Measurements from ENCODE around the gene KLC1. TPM values are rescaled to one million over a fixed set of nuclear protein-coding genes. Genes with fewer than 3 reads are reported as not detected.

KLC1 gene
- total RNA-seq, 2 experiments from 2014 or later = 171 to 206 TPM

DNA sequence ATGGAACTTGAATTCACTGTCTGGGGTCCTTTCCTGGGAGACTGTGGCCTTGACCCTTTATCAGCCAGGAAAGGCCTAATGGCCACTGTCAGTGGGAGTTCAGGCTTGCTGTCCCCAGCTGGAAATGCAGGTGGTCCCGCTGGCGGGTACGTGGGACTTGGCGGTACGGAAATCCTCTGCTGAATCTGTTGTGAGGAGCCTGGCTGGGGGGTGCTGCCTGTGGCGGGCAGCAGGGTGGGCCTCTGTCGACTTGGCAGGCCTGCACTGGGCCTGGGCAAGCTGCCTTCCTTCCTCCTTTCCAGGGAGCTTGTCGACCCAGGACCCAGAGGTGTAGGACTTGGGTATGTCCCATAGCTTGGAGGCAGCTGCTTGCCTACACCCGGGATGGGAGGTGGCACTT is 112.9 kb downstream of the KLC1 start:
- no peak overlapping the region for H3K27ac Mint-ChIP-seq
- CTCF ChIA-PET = no interaction called here
- DNase-seq = no peak
- H3K27me3 Mint-ChIP-seq = no peaks in the 10 kb centered on the region
- no peak for ATAC-seq
- no peaks in the 10 kb centered on the region for H3K36me3 Mint-ChIP-seq
- no peaks in the 10 kb centered on the region for H3K9me3 Mint-ChIP-seq (ENCODE audit: low read depth)
- no peaks in the 10 kb centered on the region for H3K4me1 Mint-ChIP-seq
- no peak overlapping the region for H3K4me3 Mint-ChIP-seq

DNA sequence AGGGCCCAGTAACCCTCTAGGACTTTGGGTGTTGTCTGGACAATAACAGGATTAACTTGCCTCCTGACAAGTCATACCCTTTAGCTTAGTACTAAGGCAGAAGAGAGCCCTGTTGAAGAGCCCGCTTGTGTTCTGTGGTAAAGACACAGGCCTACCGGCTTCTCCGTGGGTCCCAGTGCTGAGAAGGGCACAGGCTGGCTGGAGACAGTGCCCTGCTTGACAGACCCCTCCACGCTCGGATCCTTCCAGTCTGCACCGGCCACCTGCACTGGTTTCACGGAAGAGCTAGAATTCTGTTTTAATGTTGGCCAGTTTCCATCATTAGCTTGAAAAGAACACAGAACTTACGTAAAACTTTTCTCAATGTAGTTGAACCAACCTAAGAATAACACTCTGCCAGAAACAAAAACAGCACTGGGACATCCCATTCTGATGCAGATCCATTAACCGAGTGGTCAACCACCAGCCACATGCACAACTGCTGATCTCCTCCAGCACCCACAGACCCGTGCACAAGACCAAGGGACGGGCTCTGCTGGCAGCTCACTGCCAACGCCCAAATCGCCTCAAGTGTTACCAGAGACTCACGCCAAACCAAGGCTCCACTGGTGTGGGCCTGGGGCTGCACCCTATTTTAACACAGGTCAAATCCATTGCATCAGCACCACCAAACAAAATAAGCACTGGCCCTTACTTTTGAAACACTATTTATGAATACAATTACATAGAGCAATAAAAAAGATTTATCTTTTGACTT is 113.7 kb downstream of the KLC1 start:
- DNase-seq = no peak
- Mint-ChIP-seq H3K4me3 (no peak overlapping the region), H3K36me3 (no peaks in the 10 kb centered on the region), H3K27me3 (no peaks in the 10 kb centered on the region), H3K9me3 (ENCODE audit: low read depth) (no peaks in the 10 kb centered on the region), H3K4me1 (peaks cover under 1% of the 10 kb centered on the region), H3K27ac (no peak overlapping the region)
- ATAC-seq = no peak
- CTCF ChIA-PET = no interaction called here

DNA sequence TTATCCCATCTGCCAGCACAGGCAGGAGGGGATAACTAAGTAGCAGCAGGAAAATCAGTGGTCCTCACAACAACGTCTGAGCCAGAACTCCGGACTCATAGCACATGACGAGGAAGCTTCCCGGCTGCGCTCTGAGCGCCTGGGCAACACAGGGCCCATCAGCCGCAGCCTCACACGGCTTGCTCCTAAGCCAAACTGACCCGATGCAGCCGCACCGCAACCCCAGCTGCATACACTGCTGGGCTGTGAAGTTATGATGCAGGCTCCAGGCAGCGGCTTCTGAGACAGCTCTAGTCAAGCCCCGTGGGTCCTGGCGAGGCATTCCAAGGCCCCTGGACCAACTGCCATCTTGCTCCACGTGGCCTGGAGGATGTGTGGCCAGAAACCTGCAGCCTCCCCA is 114.7 kb downstream of the KLC1 start:
- H3K27me3 Mint-ChIP-seq = no peaks in the 10 kb centered on the region
- H3K4me1 Mint-ChIP-seq = peaks cover 11% of the 10 kb centered on the region
- CTCF ChIA-PET = no interaction called here
- H3K4me3 Mint-ChIP-seq = no peak overlapping the region
- H3K9me3 Mint-ChIP-seq (ENCODE audit: low read depth) = no peaks in the 10 kb centered on the region
- no peak for DNase-seq
- no peaks in the 10 kb centered on the region for H3K36me3 Mint-ChIP-seq
- no peak for ATAC-seq
- H3K27ac Mint-ChIP-seq = no peak overlapping the region

- Mint-ChIP-seq H3K9me3 (ENCODE audit: low read depth) (no peaks in the 10 kb centered on the region), H3K4me1 (peaks cover 19% of the 10 kb centered on the region), H3K27me3 (no peaks in the 10 kb centered on the region), H3K27ac (no peak overlapping the region), H3K36me3 (no peaks in the 10 kb centered on the region), H3K4me3 (no peak overlapping the region)
- CTCF ChIA-PET = no interaction called here
- no peak for ATAC-seq
- no peak for DNase-seq
Observed at GRCh38 chr14:103744621-103745395, 115.8 kb downstream of the KLC1 start.

DNA sequence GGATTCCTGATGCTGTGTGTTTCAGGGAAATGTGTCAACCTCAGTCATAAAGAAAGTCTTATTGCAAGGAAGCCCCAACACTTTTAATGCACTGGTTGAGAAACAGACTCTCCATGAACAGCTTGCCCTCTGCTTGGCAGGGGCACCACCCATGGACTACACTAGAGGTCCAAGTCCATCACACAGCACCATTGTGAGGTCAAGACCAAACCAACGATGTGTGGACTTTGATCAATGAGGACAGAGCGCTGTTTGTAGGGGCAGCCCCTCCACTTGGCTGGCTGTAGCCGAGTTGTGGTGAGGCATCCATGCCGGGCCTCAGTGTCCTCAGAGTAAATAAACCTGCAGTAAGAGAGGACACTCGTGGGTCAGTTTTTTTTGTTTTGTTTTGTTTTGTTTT is 116.4 kb downstream of the KLC1 start:
- no peak for DNase-seq
- H3K36me3 Mint-ChIP-seq = no peaks in the 10 kb centered on the region

DNA sequence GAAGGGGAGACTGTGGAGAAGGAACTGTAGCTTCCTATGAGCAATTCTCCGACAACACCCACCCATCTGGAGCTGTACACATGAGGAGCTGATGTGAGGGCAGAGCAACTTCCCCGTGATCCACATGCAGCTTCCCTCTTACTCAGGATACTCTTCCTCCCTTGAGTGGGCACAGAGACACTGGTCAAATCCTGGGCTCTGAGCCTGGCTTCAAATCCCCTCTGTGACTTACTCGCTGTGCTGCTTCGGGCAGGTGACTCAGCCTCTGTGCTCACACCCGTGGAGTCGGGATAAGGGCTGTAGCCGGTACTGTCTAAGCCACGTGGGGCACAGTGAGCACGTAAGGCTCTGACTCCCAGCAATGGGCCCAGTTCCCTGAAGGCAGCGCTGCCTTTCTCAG is 117.7 kb downstream of the KLC1 start:
- Mint-ChIP-seq H3K27ac (no peak overlapping the region), H3K4me1 (peaks cover 20% of the 10 kb centered on the region), H3K4me3 (no peak overlapping the region), H3K27me3 (no peaks in the 10 kb centered on the region), H3K36me3 (no peaks in the 10 kb centered on the region), H3K9me3 (ENCODE audit: low read depth) (no peaks in the 10 kb centered on the region)
- ATAC-seq (no peak), DNase-seq (no peak)
- CTCF ChIA-PET = interaction anchor here (0.8 kb wide), 1 partner anchor 20 kb away, joined by 3 read pairs; no protein-coding TSS in a partner anchor

More for the DNA sequence above, 116.4 kb downstream of the KLC1 start:
- Mint-ChIP-seq H3K27me3 (no peaks in the 10 kb centered on the region), H3K4me3 (no peak overlapping the region), H3K9me3 (ENCODE audit: low read depth) (no peaks in the 10 kb centered on the region), H3K4me1 (peaks cover 20% of the 10 kb centered on the region), H3K27ac (no peak overlapping the region)
- CTCF ChIA-PET = no interaction called here
- no peak for ATAC-seq

- peak; percentile 99 for ATAC-seq
- CTCF ChIA-PET = interaction anchor here (1.0 to 1.4 kb wide), 2 partner anchors 34 to 60 kb away, joined by 3 read pairs; no protein-coding TSS in a partner anchor
- no peaks in the 10 kb centered on the region for H3K9me3 Mint-ChIP-seq (ENCODE audit: low read depth)
- no peak overlapping the region for H3K4me3 Mint-ChIP-seq
- no peaks in the 10 kb centered on the region for H3K27me3 Mint-ChIP-seq
- peak; percentile 85 for DNase-seq
- H3K4me1 Mint-ChIP-seq = peaks cover 20% of the 10 kb centered on the region
- peak overlapping the region; percentile 40 for H3K27ac Mint-ChIP-seq
- H3K36me3 Mint-ChIP-seq = no peaks in the 10 kb centered on the region
Observed at GRCh38 chr14:103748534-103748857, 119.5 kb downstream of the KLC1 start.

GRCh38 chr14:103749452-103749851 is 120.4 kb downstream of the KLC1 start:
- ATAC-seq (no peak), DNase-seq (no peak)
- H3K27me3 Mint-ChIP-seq = no peaks in the 10 kb centered on the region
- no peaks in the 10 kb centered on the region for H3K36me3 Mint-ChIP-seq
- H3K27ac Mint-ChIP-seq = no peak overlapping the region
- no peak overlapping the region for H3K4me3 Mint-ChIP-seq
- CTCF ChIA-PET = interaction anchor here (1.4 kb wide), 1 partner anchor 35 kb away, joined by 3 read pairs; no protein-coding TSS in a partner anchor
- peaks cover 20% of the 10 kb centered on the region for H3K4me1 Mint-ChIP-seq
- no peaks in the 10 kb centered on the region for H3K9me3 Mint-ChIP-seq (ENCODE audit: low read depth)

DNA sequence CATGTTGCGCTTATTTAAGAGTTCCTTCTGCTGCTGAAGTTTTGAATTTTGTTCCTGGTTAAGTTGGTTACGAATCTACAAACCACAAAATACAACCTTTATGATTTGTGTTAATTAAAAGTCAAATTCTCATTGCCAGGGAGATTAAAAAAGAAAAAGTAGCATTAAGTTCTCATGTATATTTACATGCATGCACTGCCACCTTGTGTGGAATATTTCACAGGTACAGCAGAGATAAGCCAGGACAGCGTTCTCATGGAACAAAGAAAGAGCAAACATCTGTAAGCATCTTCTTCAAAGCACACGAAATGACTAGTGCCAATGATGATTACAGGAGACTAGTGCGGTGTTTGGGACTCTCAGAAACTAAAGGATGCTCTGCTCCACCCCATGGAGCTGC is 120.8 kb downstream of the KLC1 start:
- no peak overlapping the region for H3K4me3 Mint-ChIP-seq
- H3K27ac Mint-ChIP-seq = no peak overlapping the region
- no peaks in the 10 kb centered on the region for H3K27me3 Mint-ChIP-seq
- no peaks in the 10 kb centered on the region for H3K36me3 Mint-ChIP-seq
- H3K4me1 Mint-ChIP-seq = peaks cover 20% of the 10 kb centered on the region
- H3K9me3 Mint-ChIP-seq (ENCODE audit: low read depth) = no peaks in the 10 kb centered on the region
- DNase-seq (no peak), ATAC-seq (no peak)
- CTCF ChIA-PET = no interaction called here

Other genes with a start within 250 kb of the KLC1 start
- 10 to 100 TPM; 79.9 to 88.5 TPM for gene MARK3, start 243.8 kb upstream of the KLC1 start, total RNA-seq
- 1 to 10 TPM; 1.2 to 6.1 TPM for gene CKB, start 106.4 kb upstream of the KLC1 start, total RNA-seq
- gene TRMT61A, start 100.0 kb upstream of the KLC1 start, total RNA-seq = 1 to 10 TPM; 7.3 to 9.6 TPM
- 10 to 100 TPM; 29.9 to 32.3 TPM for gene BAG5, start 66.6 kb upstream of the KLC1 start, total RNA-seq
- 10 to 100 TPM; 29.1 to 33.5 TPM for gene COA8, start 66.3 kb upstream of the KLC1 start, total RNA-seq
- 10 to 100 TPM; 64.3 to 68.8 TPM for gene XRCC3, start 86.2 kb downstream of the KLC1 start, total RNA-seq
- gene ZFYVE21, start 86.6 kb downstream of the KLC1 start, total RNA-seq = 10 to 100 TPM; 17.4 to 18.6 TPM
- 10 to 100 TPM in 1 of 2 experiments, 1 to 10 TPM in 1; 8.6 to 11.7 TPM for gene PPP1R13B, start 218.4 kb downstream of the KLC1 start, total RNA-seq